GM18873 (cell line): ENCODE measurements around the gene MEIG1.
A peak's percentile ranks its signal among the peaks of the same experiment; 100 is the strongest.
"Not testable (repeated sequence)": the region's sequence is repeated elsewhere in the genome, so short reads cannot be mapped to it uniquely, and the experiment has no call there.

Source experiments
- ATAC-seq: cut with Tn5 transposase; IDR thresholded peaks from one replicate; pipeline ENCODE4 v1.9.1; 2021; ENCODE audit warnings: mild to moderate bottlenecking, moderate library complexity, moderate number of reproducible peaks; ENCODE audit not compliant: unreplicated experiment, low FRiP score

The MEIG1 gene

DNA sequence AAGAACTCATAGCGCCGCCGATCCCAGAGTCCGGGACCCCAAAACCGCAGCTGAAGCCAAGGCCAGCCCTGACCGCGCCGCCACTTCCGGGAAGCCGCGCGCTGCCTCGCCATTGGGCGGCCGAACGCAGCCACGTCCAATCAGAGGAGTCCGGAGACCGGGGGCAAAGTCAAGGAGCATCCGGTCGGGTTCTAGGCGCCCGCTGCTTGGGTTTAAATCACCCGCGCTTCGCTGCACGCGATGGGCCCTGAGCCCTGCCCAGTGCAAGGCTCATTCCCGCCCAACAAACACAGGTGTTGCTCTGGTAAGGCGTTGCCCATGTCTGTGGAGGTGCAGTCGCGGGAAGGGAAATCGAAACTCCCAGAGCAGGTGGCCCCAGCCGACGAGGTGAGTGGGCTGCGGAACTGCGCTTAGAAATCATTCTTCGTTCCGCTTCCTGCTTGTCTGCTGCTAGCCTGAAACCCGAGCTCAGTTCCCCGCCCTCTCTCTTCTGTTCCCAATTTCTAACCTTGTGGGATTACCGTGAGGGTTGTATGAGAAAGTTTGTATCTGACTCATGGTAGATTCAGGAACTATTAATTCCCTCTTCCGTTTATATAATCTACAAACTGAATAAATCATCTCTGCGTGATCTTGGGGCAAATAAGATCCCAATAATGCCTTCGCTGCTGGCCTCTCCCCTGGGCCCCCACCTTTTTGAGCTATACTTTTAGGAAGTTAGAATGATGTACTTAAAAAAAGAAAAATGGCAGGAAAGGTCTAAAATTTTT is 5.0 kb upstream of the MEIG1 start, which contains the start of gene DCLRE1C:
Gene DCLRE1C (minus strand): TSS at position 96 of the 770 bp plus-strand sequence. CDS start 86 bp downstream, at position 10.
- peak; percentile 72 for ATAC-seq

DNA sequence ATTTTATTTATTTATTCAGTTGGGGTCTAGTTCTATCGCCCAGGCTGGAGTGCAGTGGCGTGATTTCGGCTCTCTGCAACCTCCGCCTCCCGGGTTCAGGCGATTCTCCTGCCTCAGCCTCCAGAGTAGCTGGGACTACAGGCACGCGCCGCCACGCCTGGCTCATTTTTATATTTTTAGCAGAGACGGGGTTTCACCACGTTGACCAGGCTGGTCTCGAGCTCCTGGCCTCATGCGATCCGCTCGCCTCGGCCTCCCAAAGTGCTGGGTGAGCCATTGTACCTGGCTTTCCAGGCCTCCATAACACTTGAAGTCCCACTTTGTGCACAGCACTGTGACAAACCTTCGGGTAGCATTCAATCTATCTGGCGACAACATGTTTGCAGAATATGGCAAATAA is 4.3 kb upstream of the MEIG1 start:
- ATAC-seq: no peak

DNA sequence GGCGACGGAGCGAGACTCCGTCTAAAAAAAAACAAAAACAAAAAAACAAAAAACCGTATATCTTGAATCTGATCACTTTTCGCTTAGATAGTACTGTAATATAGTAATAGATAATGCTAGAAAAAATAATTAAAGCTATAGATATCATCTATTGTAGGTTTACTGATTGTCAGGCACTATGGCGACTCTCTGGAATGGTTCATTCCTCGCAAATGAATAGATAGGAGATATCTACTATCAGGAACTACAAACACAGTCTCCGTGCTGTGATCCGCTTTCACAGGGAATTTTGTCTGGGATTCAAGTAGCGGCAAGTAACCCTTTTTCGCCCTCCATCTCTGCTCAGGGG is 342 bp upstream of the MEIG1 start:
- no peak for ATAC-seq

DNA sequence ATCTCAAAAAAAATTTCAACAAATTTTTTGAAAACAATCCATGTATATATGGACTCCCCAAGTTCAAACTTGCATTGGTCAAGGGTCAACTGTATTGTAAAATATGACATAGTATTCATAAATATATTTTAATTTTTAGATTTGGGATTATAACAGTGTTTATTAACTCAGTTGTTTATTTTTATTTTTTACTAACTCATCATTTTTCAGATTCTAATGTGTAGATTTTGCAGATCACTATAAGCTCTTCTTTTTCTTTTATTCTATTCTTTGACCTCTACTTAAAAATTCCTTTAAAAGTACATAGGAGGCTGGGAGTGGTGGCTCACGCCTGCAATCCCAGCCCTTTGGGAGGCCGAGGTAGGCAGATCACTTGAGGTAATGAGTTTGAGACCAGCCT is 8.7 kb downstream of the MEIG1 start:
- ATAC-seq: no peak

DNA sequence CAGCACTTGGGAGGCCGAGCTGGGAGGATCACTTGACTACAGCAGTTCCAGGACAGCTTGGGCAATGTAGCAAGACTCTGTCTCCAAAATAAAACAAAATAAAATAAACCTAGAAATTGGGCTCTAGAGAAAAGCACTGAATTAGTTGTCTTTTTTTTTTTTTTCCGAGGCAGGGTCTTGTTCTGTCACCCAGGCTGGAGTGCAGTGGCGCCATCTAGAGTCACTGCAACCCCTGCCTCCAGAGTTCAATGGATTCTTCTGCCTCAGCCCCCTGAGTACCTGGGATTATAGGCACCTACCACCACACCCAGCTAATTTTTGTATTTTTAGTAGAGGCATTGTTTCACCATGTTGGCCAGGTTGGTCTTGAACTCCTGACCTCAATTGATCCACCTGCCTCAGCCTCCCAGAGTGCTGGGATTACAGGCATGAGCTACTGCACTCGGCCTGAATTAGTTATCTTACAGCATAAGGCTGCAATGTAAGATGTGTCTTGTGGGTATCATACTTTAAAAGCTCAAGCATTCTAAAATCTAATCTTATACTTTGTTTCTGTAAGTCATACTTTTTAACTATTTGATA is 12.8 kb downstream of the MEIG1 start:
- no peak for ATAC-seq

DNA sequence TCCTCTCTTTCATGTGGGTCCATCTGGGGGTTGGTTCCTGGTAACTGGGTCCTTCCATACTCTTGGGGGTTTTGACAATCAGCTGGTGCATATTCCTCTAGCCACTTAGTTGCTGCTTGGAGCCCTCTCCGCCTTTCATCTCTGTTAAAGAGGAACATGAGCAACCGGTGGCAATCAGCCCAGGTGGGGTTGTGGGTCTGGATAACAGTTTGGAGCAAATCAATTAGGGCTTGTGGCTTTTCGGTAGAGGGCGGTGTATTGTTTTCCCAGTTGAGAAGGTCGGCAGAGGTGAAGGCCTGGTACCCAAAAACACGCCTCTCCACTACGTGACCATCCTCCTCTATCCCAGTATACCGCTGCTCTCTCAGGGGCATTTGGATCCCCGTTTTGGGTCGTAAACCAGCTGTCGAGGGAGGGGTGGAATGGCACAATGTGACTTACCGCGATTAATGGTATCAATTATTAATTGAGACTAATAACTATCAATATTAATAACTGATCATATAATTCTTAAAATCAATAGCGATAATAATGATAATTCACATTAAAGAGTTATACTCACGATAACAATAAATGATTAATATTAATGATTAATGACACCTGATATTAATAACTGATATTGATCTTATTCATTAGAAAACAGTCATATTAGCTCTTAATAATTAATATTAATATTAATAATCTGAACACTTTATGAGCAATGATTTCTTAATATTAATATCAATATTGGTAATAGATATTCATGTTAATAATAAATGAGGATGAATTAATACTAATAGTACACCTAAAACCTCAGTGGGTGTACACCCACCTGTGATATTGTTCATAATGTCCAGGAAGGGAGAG is 15.2 kb downstream of the MEIG1 start:
- not testable (repeated sequence) for ATAC-seq

DNA sequence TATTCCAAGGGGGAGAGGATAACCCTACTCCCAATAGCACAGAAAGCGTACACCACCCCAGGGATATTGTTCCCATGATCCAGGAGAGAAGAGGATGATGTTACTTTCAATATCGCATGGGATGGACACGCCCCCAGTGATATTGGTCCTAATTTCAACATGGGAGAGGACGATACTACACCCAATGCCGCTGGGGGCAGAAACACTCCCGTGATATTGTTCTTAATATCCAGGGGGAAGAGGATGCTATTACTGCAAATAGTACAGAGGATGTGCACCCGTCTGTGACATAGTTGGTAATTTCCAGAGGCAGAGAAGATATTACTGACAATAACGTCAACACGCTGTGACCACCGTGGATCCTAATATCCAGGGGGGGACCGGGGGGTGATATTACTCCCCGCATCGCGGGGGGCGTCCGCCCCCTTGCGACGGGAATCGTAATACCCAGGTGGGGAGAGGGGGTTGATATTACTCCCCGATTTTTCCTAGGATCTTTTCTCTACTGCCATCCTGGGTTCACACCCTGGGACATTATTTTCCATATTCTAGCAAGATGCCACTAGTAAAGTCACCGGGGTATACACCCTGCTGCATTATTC is 16.6 kb downstream of the MEIG1 start:
- no peak for ATAC-seq

DNA sequence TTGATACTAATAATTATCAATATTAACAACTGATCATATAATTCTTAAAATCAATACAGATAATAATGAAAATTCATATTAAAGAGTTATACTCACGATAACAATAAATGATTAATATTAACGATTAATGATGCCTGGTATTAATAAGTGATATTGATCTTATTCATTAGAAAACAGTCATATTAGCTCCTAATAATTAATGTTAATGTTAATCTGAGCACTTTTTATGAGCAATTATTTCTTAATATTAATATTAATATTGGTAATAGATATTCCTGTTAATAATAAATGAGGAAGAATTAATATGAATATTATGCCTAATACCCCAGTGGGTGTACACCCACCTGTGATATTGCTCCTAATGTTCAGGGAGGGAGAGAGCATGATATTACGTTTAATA is 23.6 kb downstream of the MEIG1 start:
- no peak for ATAC-seq

DNA sequence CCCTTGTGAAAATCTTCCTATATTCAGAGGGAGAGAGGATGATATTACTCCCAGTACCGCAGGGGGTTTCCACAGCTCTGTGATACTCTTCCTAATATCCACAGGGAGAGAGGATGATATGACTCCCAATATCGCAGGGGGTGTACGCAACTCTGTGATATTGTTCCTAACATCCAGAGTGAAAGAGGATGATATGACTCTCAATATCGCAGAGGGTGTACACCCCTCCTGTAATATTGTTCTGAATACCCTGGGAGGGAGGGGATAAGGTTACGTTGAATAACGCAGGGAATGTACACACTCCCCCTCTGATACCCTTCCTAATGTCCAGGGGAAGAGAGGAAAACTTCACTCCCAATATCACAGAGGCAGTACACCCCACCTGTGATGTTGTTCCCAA is 30.4 kb downstream of the MEIG1 start:
- ATAC-seq: not testable (repeated sequence)

DNA sequence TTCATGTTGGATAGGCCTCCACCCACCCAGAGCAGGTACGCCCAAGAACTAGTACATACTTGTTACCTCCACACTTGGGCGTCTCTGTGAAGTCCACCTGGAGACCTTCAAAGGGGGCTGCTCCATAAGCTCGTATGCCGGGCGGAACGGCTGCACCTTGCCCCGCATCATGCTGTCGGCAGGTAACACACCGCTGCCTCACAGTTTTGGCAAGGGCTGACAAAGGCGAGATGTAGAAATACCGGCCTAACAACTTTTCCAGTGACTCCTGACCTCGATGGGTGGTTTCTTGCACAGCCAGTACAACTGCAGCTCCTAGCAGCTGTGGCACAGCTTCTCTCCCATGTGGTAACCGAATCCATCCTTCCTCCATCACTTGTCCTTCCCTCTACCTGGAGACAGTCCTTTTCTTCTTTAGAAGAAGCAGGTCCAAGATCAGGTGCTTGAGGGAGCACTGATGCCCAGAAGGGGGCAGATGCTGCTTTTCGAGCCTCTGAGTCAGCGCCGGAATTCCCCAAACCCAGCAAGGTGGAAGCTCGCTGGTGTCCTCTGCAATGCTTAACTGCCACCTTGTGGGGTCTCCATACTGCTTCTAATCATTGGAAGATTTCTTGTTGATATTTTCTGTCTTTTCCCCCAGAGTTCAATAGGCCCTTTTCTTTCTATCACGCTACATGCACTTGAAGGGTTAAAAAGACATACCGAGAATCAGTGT is 32.0 kb downstream of the MEIG1 start:
- not testable (repeated sequence) for ATAC-seq

DNA sequence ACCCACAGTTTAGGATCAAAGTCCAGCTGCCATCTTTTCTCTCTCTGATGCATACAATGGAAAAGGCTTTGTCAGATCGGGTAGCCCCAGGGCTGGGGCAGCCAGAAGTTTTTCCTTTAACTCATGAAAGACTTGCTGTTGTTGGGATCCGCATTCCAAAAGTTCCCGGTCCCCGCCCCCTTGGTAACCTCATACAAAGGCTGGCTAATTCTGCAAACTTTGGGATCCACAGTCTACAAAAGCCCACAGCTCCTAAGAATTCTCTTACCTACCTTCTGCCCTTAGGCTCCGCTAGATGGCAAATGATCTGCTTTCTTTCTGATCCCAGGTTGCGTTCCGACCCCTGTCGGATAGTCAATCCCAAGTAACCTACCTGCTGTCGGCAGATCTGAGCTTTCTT is 33.1 kb downstream of the MEIG1 start:
- not testable (repeated sequence) for ATAC-seq

DNA sequence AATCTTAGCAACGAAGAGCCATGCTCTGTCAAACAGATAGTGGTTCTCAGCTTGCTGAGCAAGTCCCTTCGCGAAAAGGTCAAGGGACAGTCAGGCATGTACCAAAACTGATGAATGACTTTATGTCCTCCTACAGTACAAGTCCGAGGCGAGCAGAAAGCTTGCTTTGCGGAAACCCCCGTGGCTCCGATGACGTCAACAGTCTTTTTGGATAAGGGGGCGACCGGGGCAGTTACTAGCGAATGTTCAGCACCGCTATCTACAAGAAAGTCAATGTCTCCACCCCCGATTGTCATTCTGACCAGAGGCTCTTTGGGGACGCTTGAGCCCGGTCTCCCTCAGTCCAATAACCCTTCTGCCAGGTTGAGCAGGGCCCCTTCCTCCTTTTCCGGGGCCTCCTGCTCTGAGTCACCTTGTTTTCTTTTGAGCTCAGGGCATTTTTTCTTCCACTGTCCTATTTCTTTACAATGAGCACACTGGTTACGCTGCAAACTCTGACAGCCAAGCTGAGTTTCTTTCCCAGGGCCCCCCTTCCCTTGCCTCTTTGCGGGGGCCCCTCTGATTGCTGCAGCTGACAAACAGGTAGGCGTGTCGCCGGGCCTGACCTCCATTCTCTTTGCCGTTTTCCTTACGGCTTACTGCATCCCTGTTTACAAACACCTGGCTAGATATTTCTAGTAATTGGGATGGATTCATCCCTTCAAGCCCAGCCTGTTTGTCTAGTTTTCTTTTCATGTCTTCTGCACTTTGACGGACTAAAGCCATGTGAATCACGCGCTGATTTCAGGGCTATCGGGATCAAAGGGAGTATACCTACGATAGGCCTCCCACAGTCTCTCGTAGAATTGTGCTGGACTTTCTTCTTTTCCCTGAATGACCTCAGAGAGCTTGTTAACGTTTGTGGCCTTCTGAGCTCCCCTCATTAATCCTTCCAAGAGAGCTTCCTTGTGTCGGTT is 34.6 kb downstream of the MEIG1 start:
- not testable (repeated sequence) for ATAC-seq

DNA sequence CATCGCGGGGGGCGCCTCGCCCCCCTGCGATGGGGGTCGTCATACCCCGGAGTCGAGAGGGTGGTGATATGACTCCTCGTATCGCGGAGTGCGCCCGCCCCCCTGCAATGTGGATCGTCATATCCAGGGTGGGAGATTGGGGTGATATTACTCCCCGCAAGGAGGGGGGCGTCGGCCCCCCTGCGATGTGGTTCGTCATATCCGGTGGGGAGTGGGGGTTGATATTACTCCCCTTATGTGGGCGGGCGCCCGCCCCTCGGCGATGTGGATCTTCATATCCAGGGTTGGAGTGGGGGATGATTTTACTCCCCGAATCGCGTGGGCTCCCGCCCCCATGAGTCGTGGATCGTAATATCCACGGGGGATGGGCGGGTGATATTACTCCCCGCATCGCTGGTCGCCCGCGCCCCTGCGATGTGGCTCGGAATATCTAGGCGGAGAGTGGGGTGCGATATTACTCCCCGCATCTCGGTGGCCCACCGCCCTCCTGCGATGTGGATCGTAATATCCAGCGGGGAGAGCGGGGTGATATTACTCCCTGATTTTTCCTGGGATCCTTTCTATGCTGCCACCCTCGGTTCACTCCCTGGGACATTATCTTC is 36.9 kb downstream of the MEIG1 start:
- ATAC-seq: no peak

DNA sequence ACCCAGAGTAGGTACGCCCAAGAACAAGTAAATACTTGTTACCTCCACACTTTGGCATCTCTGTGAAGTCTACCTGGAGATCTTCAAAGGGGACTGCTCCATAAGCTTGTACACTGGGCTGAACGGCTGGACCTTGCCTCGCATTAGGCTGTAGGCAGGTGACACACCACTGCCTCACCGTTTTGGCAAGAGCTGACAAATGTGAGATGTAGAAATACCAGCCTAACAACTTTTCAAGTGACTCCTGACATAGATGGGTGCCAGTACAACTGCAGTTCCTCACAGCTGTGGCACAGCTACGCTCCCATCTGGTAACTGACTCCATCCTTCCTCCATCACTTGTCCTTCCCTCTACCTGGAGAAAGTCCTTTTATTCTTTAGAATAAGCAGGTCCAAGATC is 54.3 kb downstream of the MEIG1 start:
- not testable (repeated sequence) for ATAC-seq

DNA sequence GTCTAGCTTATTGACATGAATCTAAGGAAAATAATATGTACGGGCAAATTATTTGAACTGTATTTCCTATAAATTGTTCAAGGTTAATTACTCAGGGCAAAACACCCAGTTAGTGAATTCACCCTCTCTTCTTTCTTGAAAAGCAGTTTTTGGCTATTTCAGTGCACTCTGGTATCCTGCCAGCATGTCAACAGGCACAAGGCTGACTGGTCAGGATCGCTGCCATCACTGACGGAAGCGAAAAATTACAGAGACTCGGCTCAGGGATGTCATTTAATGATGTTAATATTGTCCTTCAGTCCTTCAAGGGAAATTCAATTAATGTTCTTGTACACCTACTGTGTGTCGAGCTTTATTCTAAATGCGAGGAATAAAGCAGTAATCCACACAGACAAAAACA is 56.3 kb downstream of the MEIG1 start:
- no peak for ATAC-seq

DNA sequence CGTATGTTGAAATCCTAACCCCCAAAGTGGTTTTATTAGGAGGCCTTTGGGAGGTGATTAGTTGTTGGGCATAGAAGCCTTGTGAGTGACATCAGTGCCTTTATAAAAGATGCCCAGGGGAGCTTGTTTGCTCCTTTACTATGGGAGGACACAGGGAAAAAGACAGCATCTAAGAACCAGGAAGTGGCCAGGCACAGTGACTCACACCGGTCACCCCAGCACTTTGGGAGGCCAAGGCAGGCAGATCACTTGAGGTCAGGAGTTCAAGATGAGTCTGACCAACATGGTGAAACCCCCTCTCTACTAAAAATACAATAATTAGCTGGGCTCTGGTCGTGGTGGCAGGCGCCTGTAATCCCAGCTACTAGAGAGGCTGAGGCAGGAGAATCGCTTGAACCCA is 61.8 kb downstream of the MEIG1 start:
- not testable (repeated sequence) for ATAC-seq
